HG03039 (cell line): Measurements from ENCODE around the gene CHD3.

Experiments used
- ATAC-seq: cut with Tn5 transposase; IDR thresholded peaks from one replicate; pipeline ENCODE4 v1.9.1; 2021; ENCODE audit warnings: mild to moderate bottlenecking, moderate library complexity; ENCODE audit not compliant: unreplicated experiment

Gene CHD3

DNA sequence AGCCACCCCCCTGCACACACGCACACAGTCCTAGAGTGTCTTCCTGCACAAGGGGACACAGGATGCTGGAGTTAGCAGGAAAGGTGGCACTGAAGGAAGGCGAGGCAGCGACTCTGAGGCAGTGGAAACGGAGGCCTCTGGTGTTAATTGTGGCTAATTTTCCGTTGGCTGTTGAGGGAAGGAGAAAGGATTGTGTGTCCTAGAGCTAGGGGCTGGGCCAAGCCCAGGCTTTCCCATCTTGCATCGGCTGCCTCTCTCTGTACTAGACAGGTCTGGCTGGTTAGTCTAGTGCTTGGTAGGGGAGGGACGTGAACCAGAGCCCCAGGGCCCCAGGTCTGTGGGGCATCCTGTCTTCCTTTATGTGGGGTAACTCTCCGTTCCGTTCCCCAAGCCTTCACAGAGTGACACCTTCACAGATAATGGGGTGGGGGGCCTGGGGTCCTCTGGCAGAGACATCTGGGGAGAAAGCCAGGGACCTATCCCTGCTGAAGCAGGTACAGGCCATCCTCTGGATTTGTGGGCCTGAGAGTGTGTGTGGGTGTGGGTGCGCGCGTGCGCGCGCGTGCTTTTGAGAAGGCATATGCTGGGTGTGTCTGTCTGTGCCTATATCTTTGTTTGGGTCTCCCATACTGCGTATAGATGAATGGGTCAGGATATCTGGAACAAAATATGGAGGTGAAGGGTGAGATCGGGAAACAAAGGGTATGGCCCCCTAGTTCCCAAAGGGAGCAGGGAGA is at the start of gene CHD3:
Gene CHD3, plus strand, starts transcription at position 606 of the 737 bp plus-strand sequence. CDS start 212 bp downstream, outside the sequence.
- ATAC-seq, result no peak

DNA sequence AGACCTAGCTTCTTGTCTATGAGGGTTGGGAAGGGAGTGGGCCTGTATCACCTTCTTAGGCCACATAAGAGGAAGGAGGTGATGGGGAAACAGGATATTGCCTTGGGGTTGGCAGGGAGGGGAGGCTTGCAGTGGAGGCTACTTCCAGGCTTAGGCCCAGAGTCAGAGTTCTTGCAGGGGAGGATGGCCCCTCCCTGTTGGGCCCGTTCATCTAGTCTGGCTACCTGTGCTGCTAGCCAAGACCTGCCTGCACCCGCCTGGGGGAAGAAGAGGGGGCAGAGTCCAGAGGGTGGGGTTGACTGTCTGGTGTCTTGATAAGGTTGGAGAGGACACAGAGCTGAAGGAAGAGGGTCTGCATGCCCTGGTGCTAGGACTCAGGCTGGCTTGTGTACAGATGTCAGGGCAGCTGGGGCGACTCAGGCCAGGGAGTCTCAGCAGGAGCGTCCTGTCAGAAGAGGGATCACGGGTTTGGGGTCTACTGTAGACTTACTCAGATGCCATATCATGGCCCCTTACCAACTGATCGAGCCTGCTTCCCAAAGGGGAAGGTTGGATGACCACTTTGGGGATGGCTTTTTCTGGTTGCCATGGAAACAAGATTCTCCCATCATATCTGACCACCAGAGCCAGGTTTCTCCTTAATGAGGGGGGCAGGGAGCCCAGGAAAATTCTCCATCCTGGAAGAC is 49.3 kb upstream of the CHD3 start:
- ATAC-seq, result no peak

DNA sequence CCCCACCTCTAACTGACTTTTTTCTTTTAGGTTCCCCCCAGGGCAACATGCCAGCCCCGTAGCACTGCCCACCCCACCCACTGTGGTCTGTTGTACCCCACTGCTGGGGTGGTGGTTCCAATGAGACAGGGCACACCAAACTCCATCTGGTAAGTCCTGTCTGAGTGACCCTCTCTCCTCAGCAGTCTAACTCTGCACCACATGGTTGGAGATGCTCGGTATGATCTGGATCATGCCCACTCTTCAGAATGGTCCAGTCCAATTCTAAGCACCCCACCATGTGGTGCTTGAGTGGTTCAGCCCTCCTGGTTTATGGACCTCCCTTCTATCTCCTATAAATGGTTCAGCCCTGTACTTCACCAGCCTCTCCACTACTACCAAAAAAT is 48.7 kb upstream of the CHD3 start:
- no peak for ATAC-seq

DNA sequence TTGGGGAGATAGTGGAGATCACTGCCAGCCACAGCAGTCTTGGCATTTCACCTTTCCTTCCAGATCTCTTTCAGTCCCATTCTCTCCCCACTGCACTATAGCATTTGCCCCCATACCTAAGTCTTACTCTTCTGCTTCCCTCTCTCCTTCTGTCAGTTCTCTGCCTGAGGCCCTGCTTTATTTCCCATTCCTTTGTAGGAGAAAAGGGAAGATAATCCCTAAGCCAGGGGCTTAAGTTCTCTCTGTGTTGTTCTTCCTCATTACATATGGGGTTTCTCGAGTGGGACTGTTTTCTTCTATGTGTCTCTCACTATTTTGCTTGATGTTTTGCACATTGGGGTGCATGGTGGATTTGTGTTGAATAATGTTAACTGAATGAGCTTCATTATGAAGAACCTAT is 48.1 kb upstream of the CHD3 start:
- no peak for ATAC-seq

DNA sequence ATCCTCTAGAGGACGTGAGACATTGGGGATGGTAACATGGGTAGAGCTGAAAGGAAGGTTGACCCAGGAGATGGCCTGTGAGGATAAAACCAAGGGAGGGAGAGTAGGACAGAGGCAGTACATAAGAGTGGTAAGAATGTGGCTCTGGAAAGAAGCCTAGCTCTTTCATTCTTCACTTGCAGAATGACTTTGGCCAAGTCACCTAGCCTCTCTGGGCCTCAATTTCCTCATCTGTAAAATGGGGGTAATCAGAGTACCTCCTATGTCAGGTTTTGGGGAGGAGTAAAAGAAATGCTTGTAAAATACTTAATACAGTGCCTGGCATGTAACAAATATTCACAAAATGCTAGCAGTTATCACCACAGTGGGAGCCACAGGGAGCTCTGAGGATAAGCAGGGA is 47.7 kb upstream of the CHD3 start:
- no peak for ATAC-seq

DNA sequence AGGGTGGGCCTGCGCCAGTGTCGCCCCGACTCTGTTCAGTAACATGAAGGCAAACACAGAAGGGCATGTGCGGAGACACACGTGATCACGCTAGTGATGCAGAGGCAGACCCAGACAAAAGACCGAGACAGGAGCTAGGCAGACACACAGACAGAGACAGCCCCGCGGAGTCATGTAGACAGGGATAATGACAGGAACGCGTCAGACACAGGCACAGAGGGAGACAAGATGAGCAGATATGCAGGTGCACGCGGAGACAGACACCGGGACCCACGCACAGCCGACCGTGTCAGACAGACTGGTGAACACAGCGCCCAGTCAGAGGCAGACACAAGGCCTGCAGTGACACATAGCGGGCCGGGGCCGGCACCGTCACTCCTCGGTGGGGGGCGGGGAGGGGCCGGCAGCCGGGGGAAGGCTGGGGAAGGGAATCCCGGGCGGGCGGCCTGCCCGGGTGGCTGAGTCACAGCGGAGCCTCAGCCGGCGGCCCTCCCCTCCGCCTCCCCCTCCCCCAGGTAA is 47.1 kb upstream of the CHD3 start:
- peak; percentile 8 for ATAC-seq

DNA sequence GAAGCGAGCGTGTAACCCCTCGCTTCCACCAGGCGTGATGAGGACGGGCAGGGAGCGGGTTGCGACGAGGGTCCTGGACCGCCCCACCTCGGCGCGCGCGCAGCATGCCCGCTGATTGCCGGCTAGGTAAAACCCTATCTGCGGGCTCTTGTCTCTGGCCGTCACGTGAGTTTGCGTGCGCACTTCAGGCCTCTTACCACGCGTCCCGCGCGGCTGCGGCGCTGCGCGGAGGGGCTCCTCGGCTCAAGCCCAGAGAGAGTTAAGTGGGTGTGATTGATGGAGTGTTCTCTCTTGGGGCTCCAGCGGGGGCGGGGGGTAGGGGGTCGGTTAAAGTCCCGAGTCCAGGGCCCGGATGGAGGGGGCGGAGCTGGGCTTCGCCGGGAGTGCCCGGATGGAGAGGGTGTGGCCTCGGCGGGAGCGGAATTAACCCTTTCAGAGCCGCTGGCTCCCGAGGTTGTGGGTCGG is 46.6 kb upstream of the CHD3 start:
- peak; percentile 24 for ATAC-seq

DNA sequence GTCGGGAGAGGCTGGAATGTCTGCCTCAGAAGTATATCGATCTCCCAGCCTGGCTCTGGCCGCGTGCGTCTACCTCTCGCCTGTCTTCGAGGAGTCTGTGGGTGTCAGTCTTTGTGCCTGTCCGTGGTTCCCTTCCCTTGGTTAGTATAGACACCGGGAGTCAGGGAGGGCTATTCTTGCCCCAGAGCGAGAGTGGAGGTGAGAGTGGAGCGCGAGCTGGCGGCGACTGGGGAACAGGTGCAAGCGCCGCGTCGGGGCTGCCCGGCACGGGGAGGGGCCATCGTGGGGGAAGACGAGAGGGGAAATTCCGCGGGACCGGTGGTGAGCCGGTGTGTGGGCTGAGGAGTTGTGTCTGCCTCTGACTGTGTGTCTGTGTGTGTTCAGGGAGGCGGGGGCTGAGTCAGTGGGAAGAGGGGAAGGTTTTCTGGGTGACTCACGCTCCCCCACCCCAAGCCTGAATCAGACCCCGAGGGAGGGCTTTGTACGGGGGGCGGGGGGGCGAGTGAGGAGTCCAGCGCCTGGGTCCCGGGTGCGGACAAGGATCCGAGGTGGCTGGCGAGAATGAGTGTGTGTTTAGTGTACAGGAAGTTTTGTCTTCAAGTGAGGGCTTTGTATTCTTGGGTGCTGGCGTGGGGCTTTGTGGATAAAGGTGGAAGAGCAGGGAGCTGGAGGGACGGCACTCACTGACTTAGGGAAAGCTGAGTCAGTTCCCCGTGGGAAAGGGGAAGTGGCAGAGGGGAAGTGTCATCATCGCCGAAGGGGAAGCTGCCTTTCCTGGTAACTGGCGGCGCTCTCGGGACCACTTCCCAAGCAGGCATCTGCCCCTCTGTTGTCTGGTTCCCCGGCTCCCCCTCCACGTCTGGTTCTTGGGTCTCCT is 46.0 kb upstream of the CHD3 start:
- ATAC-seq, result peak; percentile 25

DNA sequence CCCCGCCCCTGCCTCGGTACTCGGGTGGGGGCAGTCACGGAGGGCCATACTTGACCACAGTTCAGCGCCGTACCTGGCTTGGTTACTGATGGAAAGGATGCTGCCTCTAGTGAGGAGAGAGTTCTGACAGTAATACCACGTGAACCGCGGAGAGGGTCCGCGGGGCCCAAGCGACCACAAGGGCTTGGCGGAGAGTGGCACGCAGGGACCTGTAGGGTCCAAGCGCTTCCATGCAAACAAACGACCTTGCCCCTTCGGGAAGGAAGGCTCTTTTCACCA is 45.4 kb upstream of the CHD3 start:
- no peak for ATAC-seq

DNA sequence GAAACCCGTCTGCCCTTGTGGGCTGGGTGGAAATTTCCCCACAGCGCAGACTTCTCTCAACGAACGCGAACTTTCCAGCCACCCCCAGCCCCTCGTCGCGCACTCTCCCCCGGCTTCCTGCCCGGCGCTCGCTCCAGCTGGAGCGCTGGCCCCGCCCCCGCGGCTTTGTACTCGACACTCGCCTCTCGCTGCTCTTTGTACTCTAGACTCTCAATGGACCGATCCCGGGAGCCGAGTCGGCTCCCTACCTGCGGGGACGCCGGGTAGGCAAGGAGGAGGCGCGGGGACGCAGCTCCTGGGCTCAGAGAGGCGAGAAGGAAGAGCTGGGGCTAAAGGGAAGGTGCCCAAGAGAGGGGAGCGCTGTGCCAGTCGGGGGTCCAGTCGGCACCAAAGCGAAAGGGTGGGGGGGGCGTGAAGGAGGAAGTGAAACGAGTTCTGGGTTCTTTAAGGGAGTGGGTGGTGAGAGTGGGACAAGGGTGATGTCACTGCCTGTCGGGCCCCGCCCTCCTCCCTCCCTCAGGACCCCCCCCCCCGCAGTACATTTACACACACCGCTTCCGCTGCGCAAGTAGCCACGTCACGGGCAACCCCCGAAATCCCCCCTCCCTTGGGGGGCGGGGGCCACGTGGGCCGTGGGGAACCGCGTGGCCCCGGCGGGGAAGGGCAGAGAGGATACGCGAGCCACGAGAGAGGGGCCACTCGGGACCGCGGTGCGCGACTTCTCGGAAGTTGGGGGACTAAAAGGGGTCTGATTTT is 44.9 kb upstream of the CHD3 start:
- ATAC-seq, result no peak

DNA sequence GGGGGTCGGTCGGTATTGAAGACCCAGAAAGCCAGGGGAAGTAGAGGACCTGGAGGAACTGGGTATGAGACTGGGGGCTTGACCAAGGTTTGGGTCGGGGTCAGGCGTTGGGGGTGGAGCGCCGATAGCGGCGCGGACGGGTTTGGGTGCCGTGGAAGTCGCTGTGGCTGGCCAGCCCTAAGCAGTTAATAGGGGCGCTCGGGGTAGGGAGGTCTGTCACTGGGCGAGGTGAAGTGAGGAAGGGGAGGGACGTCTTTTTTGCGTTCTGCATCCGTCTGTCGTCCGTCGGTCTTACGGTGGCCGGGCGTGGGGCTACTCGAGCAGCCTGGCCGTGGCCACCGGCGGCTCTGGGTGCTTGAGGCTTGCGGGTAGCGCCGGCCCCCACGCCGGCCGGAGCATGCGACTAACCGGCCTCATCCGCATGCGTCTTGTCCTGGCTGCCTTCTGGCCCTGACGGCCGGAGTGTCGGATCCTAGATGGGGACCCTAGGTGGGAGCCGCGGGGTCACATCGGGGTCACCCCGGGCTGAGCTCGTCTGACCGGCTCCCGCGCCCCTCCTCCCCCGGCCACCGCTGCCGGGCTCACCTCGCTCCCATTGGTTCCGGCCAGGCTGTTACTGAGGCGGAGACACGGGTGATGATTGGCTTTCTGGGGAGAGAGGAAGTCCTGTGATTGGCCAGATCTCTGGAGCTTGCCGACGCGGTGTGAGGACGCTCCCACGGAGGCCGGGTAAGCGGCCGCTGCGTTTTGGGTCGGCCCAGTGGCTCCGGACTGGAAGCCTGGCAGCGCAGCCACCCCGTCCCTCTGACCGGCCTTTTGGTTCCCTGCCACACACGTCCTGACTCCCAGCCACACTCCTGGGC is 44.1 kb upstream of the CHD3 start:
- peak; percentile 28 for ATAC-seq

DNA sequence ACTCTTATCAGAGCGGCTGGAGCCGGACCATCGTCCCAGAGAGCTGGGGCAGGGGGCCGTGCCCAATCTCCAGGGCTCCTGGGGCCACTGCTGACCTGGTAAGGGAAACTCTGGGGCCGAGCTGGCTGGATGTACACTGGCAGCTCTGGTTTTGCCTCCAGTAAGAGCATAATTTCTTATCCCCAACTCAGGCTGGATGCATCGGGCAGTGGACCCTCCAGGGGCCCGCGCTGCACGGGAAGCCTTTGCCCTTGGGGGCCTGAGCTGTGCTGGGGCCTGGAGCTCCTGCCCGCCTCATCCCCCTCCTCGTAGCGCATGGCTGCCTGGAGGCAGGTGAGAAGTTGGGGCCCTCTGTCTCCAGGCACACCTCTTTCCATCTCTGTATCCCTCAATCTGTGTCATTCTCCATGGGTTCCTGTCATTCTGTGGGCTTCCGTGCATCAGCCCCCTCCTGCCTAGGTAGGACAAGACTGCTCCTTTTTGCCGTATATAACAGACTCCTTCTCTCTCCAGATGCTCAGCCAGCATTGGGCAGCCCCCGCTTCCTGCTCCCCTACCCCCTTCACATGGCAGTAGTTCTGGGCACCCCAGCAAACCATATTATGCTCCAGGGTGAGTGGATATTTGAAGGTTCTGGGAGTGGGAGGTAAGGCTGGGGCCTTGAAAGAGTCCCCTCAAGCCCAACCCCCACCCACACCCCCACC is 43.1 kb upstream of the CHD3 start:
- ATAC-seq, result no peak

DNA sequence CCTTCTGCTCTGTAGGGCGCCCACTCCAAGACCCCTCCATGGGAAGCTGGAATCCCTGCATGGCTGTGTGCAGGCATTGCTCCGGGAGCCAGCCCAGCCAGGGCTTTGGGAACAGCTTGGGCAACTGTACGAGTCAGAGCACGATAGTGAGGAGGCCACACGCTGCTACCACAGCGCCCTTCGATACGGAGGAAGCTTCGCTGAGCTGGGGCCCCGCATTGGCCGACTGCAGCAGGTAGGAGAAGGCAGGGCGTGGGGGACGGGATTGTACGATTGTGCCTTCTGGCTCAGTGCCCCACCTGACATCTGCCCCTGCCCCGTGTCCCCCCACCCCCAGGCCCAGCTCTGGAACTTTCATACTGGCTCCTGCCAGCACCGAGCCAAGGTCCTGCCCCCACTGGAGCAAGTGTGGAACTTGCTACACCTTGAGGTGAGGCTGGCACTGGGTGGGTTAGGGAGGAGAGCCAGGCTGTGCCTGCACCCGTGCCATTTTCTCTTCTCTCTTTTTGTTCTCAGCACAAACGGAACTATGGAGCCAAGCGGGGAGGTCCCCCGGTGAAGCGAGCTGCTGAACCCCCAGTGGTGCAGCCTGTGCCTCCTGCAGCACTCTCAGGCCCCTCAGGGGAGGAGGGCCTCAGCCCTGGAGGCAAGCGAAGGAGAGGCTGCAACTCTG is 42.4 kb upstream of the CHD3 start:
- no peak for ATAC-seq

DNA sequence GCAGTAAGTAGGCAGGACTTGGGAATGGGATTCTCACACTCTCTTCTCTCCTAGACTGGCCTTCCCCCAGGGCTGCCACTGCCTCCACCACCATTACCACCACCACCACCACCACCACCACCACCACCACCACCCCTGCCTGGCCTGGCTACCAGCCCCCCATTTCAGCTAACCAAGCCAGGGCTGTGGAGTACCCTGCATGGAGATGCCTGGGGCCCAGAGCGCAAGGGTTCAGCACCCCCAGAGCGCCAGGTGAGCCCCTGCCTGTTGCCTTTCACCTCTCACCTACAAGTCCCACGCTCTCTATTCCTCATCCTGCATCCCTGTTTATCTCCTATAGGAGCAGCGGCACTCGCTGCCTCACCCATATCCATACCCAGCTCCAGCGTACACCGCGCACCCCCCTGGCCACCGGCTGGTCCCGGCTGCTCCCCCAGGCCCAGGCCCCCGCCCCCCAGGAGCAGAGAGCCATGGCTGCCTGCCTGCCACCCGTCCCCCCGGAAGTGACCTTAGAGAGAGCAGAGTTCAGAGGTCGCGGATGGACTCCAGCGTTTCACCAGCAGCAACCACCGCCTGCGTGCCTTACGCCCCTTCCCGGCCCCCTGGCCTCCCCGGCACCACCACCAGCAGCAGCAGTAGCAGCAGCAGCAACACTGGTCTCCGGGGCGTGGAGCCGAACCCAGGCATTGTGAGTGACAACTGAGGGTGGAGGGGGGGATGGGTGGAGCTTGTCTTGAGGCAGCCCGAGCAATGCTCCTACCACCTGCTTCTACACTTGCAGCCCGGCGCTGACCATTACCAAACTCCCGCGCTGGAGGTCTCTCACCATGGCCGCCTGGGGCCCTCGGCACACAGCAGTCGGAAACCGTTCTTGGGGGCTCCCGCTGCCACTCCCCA is 41.6 kb upstream of the CHD3 start:
- no peak for ATAC-seq

DNA sequence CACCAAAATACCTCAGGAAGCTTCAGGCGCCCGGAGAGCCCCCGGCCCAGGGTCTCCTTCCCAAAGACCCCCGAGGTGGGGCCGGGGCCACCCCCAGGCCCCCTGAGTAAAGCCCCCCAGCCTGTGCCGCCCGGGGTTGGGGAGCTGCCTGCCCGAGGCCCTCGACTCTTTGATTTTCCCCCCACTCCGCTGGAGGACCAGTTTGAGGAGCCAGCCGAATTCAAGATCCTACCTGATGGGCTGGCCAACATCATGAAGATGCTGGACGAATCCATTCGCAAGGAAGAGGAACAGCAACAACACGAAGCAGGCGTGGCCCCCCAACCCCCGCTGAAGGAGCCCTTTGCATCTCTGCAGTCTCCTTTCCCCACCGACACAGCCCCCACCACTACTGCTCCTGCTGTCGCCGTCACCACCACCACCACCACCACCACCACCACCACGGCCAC is 40.4 kb upstream of the CHD3 start:
- no peak for ATAC-seq

DNA sequence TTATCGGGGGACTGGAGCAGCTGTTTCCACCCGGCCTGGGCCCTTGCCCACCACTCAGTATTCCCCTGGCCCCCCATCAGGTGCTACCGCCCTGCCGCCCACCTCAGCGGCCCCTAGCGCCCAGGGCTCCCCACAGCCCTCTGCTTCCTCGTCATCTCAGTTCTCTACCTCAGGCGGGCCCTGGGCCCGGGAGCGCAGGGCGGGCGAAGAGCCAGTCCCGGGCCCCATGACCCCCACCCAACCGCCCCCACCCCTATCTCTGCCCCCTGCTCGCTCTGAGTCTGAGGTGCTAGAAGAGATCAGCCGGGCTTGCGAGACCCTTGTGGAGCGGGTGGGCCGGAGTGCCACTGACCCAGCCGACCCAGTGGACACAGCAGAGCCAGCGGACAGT is 39.9 kb upstream of the CHD3 start:
- ATAC-seq, result no peak

DNA sequence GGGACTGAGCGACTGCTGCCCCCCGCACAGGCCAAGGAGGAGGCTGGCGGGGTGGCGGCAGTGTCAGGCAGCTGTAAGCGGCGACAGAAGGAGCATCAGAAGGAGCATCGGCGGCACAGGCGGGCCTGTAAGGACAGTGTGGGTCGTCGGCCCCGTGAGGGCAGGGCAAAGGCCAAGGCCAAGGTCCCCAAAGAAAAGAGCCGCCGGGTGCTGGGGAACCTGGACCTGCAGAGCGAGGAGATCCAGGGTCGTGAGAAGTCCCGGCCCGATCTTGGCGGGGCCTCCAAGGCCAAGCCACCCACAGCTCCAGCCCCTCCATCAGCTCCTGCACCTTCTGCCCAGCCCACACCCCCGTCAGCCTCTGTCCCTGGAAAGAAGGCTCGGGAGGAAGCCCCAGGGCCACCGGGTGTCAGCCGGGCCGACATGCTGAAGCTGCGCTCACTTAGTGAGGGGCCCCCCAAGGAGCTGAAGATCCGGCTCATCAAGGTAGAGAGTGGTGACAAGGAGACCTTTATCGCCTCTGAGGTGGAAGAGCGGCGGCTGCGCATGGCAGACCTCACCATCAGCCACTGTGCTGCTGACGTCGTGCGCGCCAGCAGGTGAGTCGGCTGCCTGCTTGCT is 39.3 kb upstream of the CHD3 start:
- no peak for ATAC-seq
